ENCODE data around the gene CALM1.

- TF ChIP-seq PATZ1 (CRISPR knock-in tag; IDR thresholded peaks at IDR 0.05; ENCODE audit: borderline replicate concordance) (no peak), TCF4 (CRISPR knock-in tag; IDR thresholded peaks at IDR 0.05; ENCODE audit: borderline replicate concordance) (no peak), RARB (CRISPR knock-in tag; IDR thresholded peaks at IDR 0.05) (no peak)
These were observed 5.2 kb downstream of the CALM1 start for GRCh38 chr14:90402016-90402415.
